Right cardiac atrium (tissue), 5 donors: ENCODE measurements around the gene MINDY4. TPM values are rescaled to one million over a fixed set of nuclear protein-coding genes. Genes with fewer than 3 reads are reported as not detected.

Source experiments
- ATAC-seq, 2 donors: fragments of 200-7000 bp; cut with Tn5 transposase; one replicate each; pipeline versions ENCODE4 v1.8.0 to v1.9.1; 2020; ENCODE audit warnings: moderate library complexity in 2 of 2, mild to moderate bottlenecking in 1 of 2
- DNase-seq, 3 donors: peaks; one replicate each; pipeline ENCODE4 v3.0.0-alpha.2; 2020
- H3K27ac ChIP-seq: one replicate; pipeline ENCODE4 v1.5.1; 2013; ENCODE audit warnings: mild to moderate bottlenecking, low read length, control low read depth, moderate library complexity
- H3K27me3 ChIP-seq: one replicate; pipeline ENCODE4 v1.6.1; 2013; ENCODE audit not compliant: control insufficient read depth, insufficient read depth
- H3K4me1 ChIP-seq: one replicate; pipeline ENCODE4 v1.6.1; 2013; ENCODE audit warnings: low read length; ENCODE audit not compliant: control insufficient read depth, insufficient read depth
- H3K4me3 ChIP-seq: one replicate; pipeline ENCODE4 v1.5.1; 2013; ENCODE audit warnings: low read length, control low read depth
- H3K9me3 ChIP-seq: one replicate; pipeline ENCODE4 v1.6.1; 2013; ENCODE audit warnings: low read length; ENCODE audit not compliant: control insufficient read depth
- WGBS: extraction: QIAGEN DNeasy Blood & Tissue Kit; methylation state at CpG from one replicate; pipeline ENCODE4 v1.1.7; 2013; 5-methylcytosine and 5-hydroxymethylcytosine counted together
- intact Hi-C, 4 donors: fragments of 100-400 bp; cut with DNase I; formaldehyde crosslinking; loops; one replicate each; pipeline versions ENCODE4 v1.11.0 to v1.14.0; 2022 to 2023
- polyA plus RNA-seq: library from polyadenylated mRNA; stranded (reverse); fragments of 200-250 nt; gene quantifications from one replicate; pipeline ENCODE4 v1.2.3, GENCODE V29; 2013
- total RNA-seq, 4 donors: library from RNA; stranded (reverse); fragmentation: NEBNext Ultra II Directional; extraction: Animal tissue kit (Norgen Biotek cat#: 25700); gene quantifications; one replicate each; pipeline ENCODE4 v1.2.1, GENCODE V29; 2021
- donor health status: healthy with polysubstance abuse.
- donor health status: DM: no; HTN: yes; CAD: no.
- donor health status: DM: no; HTN: no; CAD: no.
- donor health status: DM: no; HTN: yes; CAD: no; lungs with severe emphysema.
- donor health status: DM: yes; HTN: yes; CAD: no.

MINDY4 gene
- total and polyA plus RNA-seq, 5 donors = 2.3 to 6.0 (median 5.2) TPM

DNA sequence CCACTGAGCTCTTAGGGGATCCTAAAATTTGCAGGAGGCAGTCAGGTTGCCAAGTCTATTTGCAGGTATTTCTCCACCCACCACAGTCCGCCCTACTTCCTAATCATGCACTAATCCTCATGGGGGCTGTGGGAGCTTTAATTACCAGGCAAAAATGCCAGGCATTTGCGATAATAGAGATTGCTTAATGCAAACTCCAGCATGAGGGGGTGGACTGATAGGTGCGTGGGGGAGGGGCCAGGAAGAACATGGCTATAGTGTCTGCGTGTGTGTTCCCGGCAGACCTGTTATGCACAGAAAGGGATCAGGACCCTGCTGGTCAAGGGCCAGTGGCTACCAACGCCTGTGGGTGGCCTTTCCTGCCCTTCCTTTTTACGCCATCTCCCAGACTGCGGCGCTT lies 124.8 kb downstream of the MINDY4 start:
- ATAC-seq (no peak), DNase-seq (peak in 2 of 3 donors; percentile 19 to 47)
- intact Hi-C loops = loop anchor here in 1 of 4 donors (10.0 kb wide), 1 partner anchor 81 kb away; no protein-coding TSS in a partner anchor
- H3K4me1 ChIP-seq = peaks cover 52% of the 10 kb centered on the region
- no peaks in the 10 kb centered on the region for H3K27me3 ChIP-seq
- H3K27ac ChIP-seq = no peak overlapping the region
- no peaks in the 10 kb centered on the region for H3K9me3 ChIP-seq
- WGBS = 65% methylated on average over 9 of the region's 9 CpGs
- no peak overlapping the region for H3K4me3 ChIP-seq

DNA sequence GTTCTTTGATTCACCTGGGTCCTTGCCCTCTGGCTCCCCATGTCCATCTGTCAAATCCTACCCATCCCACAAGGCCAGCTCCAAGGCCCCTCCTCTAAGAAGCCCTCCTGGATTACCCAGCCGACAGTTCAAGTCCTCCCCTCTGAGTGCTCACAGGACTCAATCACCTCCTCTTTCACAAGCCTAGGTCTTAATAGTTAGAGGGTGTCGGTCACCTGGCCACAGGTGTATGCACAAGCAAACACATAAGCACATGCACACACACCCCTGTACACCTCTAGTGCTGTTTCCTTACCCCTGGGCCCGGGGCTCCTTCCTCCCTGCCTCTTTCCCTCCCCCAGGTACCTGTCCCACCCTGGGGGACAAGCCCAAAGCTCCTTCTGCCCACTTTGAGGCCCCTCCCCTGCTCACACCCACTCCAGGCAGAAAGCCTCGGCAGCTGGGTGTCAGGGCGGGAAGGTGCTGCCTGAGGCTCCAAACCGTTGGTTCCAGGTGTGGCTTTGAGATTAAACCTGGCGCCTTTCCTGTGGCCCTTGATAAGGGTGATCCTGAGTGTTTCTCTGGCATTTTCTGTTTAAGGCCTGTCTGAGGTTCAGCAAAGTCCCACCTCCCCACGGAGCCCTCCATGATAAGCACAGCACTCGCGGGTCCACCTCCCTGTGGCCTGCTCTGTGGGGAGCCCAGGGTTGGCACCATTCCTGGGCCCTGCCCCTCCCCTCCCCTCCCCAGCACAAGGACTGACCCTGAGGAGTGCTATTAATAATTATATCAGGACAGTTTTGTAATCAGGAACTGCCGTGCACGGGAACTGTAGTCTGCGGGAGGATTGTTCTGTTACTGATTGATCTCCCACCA lies 125.8 kb downstream of the MINDY4 start:
- no peak overlapping the region for H3K4me3 ChIP-seq
- peak in 1 of 2 donors; percentile 5 for ATAC-seq
- H3K4me1 ChIP-seq = peaks cover 52% of the 10 kb centered on the region
- 33% methylated on average over 13 of the region's 13 CpGs for WGBS
- no peaks in the 10 kb centered on the region for H3K9me3 ChIP-seq
- H3K27me3 ChIP-seq = no peaks in the 10 kb centered on the region
- intact Hi-C loops = loop anchor here in 1 of 4 donors (10.0 kb wide), 1 partner anchor 82 kb away; no protein-coding TSS in a partner anchor
- peak overlapping the region; percentile 11 for H3K27ac ChIP-seq
- DNase-seq = peak in 2 of 3 donors; percentile 65 to 79

DNA sequence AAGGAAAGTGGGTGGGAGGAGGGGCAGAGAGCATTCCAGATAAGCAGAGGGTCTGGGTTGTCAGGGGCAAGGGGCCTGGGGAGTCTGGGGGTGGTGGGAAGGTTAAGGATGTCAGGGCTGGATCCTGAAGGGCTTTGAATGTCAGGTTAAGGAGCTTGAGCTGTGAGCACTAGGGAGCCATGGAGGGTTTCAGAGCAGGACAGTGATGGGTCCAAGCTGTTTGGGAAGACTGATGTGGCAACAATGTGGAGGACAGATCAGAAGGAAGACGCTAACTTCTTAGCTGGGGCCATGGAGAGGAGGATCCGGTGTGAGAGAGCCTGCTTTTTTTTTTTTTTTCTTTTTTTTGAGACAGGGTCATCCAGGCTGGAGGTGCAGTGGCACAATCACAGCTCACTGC lies 126.6 kb downstream of the MINDY4 start:
- WGBS = 78% methylated on average over 2 of the region's 2 CpGs
- no peaks in the 10 kb centered on the region for H3K9me3 ChIP-seq
- intact Hi-C loops = loop anchor here in 1 of 4 donors (10.0 kb wide), 1 partner anchor 83 kb away; no protein-coding TSS in a partner anchor
- no peak overlapping the region for H3K27ac ChIP-seq
- no peaks in the 10 kb centered on the region for H3K27me3 ChIP-seq
- ATAC-seq (no peak), DNase-seq (no peak)
- peaks cover 52% of the 10 kb centered on the region for H3K4me1 ChIP-seq
- H3K4me3 ChIP-seq = no peak overlapping the region

DNA sequence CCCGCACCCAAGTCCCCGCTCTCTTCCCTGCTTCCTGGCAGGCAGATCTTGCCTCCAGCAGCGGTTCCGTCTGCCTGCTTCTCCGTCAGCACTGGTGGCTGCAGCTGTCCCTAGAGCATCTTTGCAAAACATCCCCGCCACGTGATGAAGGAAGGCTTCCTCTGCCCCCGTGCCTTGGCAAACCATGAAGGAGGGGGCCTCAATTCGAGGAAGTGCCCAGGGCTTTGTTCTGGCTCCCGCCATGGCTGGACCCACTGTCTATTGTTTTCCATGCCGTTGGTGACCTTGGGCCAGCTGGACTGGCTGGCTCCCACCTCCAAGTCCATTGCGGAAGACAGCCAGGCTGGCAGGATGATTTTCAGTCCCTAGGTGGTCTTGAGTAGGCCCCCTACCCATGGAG lies 127.2 kb downstream of the MINDY4 start:
- intact Hi-C loops = loop anchor here in 1 of 4 donors (10.0 kb wide), 1 partner anchor 84 kb away; no protein-coding TSS in a partner anchor
- no peaks in the 10 kb centered on the region for H3K27me3 ChIP-seq
- H3K4me3 ChIP-seq = no peak overlapping the region
- WGBS = 61% methylated on average over 12 of the region's 12 CpGs
- DNase-seq = peak in 2 of 3 donors; percentile 45 to 47
- peaks cover 47% of the 10 kb centered on the region for H3K4me1 ChIP-seq
- no peak for ATAC-seq
- H3K27ac ChIP-seq = no peak overlapping the region
- H3K9me3 ChIP-seq = no peaks in the 10 kb centered on the region

DNA sequence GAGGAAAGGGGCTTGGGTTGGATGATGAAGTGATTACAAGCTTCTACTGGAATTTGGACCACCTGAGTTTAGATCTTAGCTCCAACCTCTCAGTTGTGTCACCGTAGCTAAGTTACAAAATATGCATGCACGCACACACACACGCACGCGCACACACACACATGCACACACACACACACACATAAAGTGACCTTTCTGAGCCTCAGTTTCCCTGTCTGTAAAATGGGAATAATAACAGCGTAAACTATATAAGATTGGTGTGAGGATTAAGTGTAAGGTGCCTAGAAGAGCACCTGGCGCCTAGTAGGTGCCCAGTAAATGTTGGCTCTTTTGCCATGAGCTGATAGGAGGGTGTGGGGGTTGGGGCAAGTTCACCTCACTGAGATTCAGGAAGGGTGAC lies 127.8 kb downstream of the MINDY4 start:
- no peaks in the 10 kb centered on the region for H3K9me3 ChIP-seq
- ATAC-seq = no peak
- no peaks in the 10 kb centered on the region for H3K27me3 ChIP-seq
- H3K4me1 ChIP-seq = peaks cover 43% of the 10 kb centered on the region
- WGBS = 98% methylated on average over 7 of the region's 7 CpGs
- no peak for DNase-seq
- intact Hi-C loops = loop anchor here in 1 of 4 donors (10.0 kb wide), 1 partner anchor 84 kb away; no protein-coding TSS in a partner anchor
- peak overlapping the region; percentile 53 for H3K27ac ChIP-seq
- no peak overlapping the region for H3K4me3 ChIP-seq

DNA sequence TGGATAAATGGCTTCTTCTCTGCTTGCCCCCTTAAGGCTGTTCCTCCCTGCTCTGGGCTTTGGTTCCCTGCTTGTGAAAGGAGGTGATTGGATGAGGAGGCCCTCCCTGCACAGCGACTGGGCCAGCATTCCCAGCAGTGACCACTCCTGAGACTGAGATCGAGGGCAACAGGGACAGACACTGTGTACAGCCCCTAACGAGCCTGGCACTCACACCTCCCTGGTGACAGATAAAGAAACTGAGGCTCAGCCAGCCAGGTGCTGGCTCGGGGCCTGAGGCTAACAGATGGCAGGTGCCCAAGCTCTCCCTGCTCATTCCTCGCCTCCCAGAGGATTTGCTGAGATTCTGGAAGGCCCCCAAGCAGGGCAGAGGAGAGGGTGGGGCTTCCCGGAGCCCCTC lies 128.4 kb downstream of the MINDY4 start:
- no peak overlapping the region for H3K4me3 ChIP-seq
- intact Hi-C loops = loop anchor here in 1 of 4 donors (10.0 kb wide), 1 partner anchor 85 kb away; no protein-coding TSS in a partner anchor
- DNase-seq (peak in 2 of 3 donors; percentile 75 to 79), ATAC-seq (peak; percentile 51 to 52)
- no peaks in the 10 kb centered on the region for H3K27me3 ChIP-seq
- H3K27ac ChIP-seq = peak overlapping the region; percentile 53
- WGBS = 26% methylated on average over 6 of the region's 6 CpGs
- H3K4me1 ChIP-seq = peaks cover 38% of the 10 kb centered on the region
- no peaks in the 10 kb centered on the region for H3K9me3 ChIP-seq

DNA sequence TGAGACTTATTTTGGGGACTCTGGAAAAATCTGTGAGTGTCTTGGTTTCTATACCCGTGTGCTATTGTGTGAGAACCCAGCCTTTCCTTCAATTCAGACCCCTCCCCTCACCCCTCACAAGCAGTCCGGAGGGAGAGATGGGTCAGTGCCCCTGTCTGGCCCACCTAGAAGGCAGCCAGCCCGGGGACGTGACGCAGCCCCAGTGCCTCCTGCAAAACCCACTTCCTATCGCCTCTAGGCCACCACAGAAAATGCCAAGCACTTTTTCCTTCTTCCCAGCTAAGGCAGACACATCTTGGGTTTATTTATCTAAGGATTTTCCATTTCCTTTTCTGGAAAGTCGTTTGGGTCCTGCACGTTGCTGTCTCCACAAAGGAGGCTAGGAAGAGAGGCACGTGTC lies 128.8 kb downstream of the MINDY4 start:
- H3K27me3 ChIP-seq = no peaks in the 10 kb centered on the region
- intact Hi-C loops = no loop called here
- peaks cover 39% of the 10 kb centered on the region for H3K4me1 ChIP-seq
- DNase-seq (peak in 2 of 3 donors; percentile 67 to 70), ATAC-seq (peak; percentile 42 to 74)
- peak overlapping the region; percentile 62 for H3K27ac ChIP-seq
- H3K9me3 ChIP-seq = no peaks in the 10 kb centered on the region
- 50% methylated on average over 9 of the region's 9 CpGs for WGBS
- no peak overlapping the region for H3K4me3 ChIP-seq

DNA sequence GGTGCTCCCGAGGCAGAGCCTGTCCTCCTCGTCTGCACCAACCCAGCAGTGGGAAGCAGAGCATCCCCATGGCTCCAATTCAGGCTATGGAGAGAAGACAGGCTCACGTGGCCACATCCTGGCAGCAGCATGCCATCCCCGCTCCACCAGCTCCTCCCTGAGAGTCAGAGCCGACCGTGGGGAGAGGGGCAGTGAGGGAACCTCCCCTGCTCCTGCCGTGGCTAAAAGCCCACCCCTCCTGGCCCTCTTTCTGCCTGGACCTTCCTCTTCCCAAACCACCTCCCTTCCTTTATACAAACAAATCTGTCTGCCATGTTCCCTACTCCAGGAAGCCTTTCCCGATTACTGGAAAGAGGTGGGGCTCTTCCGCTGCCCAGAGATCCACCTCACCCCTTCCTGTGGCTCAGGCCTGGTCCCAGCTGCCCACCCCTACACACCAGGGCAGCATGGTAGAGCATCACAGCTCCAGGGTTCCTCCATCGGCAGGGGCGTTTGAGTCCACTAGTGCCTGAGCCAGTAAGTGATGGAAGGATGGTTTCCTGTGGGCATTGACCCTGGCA lies 129.7 kb downstream of the MINDY4 start:
- 74% methylated on average over 11 of the region's 11 CpGs for WGBS
- H3K9me3 ChIP-seq = no peaks in the 10 kb centered on the region
- peak in 2 of 3 donors; percentile 65 to 72 for DNase-seq
- peak; percentile 35 to 73 for ATAC-seq
- H3K27ac ChIP-seq = peak overlapping the region; percentile 62
- H3K4me1 ChIP-seq = peaks cover 39% of the 10 kb centered on the region
- intact Hi-C loops = no loop called here
- no peak overlapping the region for H3K4me3 ChIP-seq
- H3K27me3 ChIP-seq = no peaks in the 10 kb centered on the region

DNA sequence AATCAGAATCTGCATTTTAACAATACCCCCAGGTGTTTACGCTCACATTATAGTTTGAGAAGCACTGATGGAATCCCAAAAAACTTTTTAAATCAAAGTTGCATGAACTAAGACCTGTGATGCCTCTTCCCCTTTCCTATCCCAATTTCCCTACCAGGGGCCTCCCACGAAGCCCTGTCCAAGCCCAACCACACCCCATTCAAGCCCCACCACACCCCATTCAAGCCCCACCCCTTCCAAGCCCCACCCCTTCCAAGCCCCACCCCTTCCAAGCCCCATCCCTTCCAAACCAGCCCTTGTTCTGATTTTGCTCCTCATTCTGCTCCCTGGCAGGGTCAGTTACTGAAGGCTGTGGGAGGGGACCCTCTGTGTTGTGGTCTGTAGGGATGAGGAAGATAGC lies 130.6 kb downstream of the MINDY4 start:
- ATAC-seq = peak in 1 of 2 donors; percentile 9
- Histone ChIP-seq H3K4me3 (no peak overlapping the region), H3K4me1 (peaks cover 30% of the 10 kb centered on the region), H3K27me3 (no peaks in the 10 kb centered on the region), H3K9me3 (no peaks in the 10 kb centered on the region), H3K27ac (no peak overlapping the region)
- intact Hi-C loops = no loop called here
- 87% methylated on average over 2 of the region's 2 CpGs for WGBS
- DNase-seq = peak in 1 of 3 donors; percentile 14

DNA sequence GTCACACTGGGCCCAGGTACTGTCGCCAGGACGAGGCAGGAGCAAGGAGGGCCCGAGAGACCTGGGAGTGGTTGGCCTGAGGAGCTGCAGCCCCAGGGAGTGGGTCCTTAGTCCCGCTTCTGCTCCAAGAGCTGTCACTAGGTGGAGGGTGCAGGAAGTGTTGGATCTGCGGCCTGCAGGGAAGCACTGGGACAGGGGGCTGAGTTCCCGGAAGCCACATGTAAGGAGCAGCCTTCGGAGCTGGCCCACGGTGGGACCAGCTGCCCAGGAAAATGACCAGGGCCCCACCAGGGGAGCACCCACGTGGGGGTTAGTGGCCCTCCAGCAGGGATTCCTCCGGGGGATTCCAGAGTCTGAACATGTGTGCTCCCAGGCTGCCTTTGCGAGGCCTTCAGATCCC lies 131.2 kb downstream of the MINDY4 start:
- no peaks in the 10 kb centered on the region for H3K27me3 ChIP-seq
- intact Hi-C loops = no loop called here
- peaks cover 26% of the 10 kb centered on the region for H3K4me1 ChIP-seq
- no peaks in the 10 kb centered on the region for H3K9me3 ChIP-seq
- H3K27ac ChIP-seq = no peak overlapping the region
- no peak overlapping the region for H3K4me3 ChIP-seq
- WGBS = 87% methylated on average over 11 of the region's 11 CpGs
- DNase-seq (peak in 1 of 3 donors; percentile 49), ATAC-seq (no peak)

DNA sequence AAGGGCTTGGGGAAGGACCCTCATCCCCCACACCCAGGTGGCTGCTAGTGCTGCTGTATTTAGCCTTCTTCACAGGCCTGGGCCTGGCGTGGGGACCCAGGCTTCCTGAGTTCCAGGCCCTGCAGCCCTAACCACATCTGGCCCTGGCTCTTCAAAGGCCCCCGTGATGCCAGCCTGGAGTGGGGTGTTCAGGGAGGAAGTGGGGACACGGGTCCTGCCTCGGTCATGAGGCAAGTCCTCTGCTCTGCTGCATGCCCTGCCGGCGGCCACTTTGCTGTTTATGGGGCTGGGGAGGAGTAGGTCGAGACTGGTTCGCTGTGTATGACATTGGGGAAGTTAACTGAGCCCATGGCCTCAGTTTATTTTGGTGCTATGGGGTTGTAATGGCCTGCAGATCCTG lies 131.9 kb downstream of the MINDY4 start:
- DNase-seq (peak in 1 of 3 donors; percentile 40), ATAC-seq (no peak)
- intact Hi-C loops = no loop called here
- no peak overlapping the region for H3K27ac ChIP-seq
- H3K27me3 ChIP-seq = no peaks in the 10 kb centered on the region
- 95% methylated on average over 8 of the region's 8 CpGs for WGBS
- peaks cover 25% of the 10 kb centered on the region for H3K4me1 ChIP-seq
- H3K4me3 ChIP-seq = no peak overlapping the region
- no peaks in the 10 kb centered on the region for H3K9me3 ChIP-seq
